ENCODE data around the gene CFAP69. TPM values are rescaled to one million over a fixed set of nuclear protein-coding genes. Genes with fewer than 3 reads are reported as not detected.

The CFAP69 gene
- total RNA-seq, 1 experiment from 2014 or later, result 4.1 TPM

- TF ChIP-seq TCF7L2 (IDR thresholded peaks at IDR 0.05; ENCODE audit: borderline replicate concordance, extremely low read depth, insufficient read depth, insufficient read length) (no peak), SIN3A (IDR thresholded peaks at IDR 0.05; ENCODE audit: low read depth) (no peak), SRF (IDR thresholded peaks at IDR 0.05; ENCODE audit: low read depth) (no peak), FOSL1 (IDR thresholded peaks at IDR 0.05; ENCODE audit: low read depth) (no peak)
Observed at GRCh38 chr7:90320014-90320413, 75.0 kb downstream of the CFAP69 start (continued).

GRCh38 chr7:90320418-90320800 is 75.4 kb downstream of the CFAP69 start:
- no peak overlapping the region for H3K9ac ChIP-seq (ENCODE audit: low read length)
- CTCF ChIA-PET, result no interaction called here
- no peaks in the 10 kb centered on the region for H3K27me3 ChIP-seq (ENCODE audit: insufficient read depth, low read length)
- no peaks in the 10 kb centered on the region for H3K9me3 ChIP-seq (ENCODE audit: control insufficient read depth in 1 of 2, insufficient read depth in 1 of 2, low read depth in 1 of 2, low read length in 2 of 2)
- no peak overlapping the region for H3K27ac ChIP-seq (ENCODE audit: low read depth, low read length)
- ATAC-seq (no peak), DNase-seq (ENCODE audit: low read depth, low spot score) (no peak)
- H3K36me3 ChIP-seq (ENCODE audit: control insufficient read depth in 1 of 2, insufficient read depth in 2 of 2, low read length in 2 of 2), result no peaks in the 10 kb centered on the region
- intact Hi-C loops (cut with micrococcal nuclease), result no loop called here
- no peak overlapping the region for H3K4me2 ChIP-seq (ENCODE audit: low read length)
- TF ChIP-seq YY1 (IDR thresholded peaks at IDR 0.05; ENCODE audit: extremely low read depth, insufficient replicate concordance, low read depth, low read length) (no peak), SRF (IDR thresholded peaks at IDR 0.05; ENCODE audit: low read depth) (no peak), EZH2phosphoT487 (IDR thresholded peaks at IDR 0.05; ENCODE audit: borderline replicate concordance) (no peak), RAD21 (IDR thresholded peaks at IDR 0.05; ENCODE audit: low read depth) (no peak), FOSL1 (IDR thresholded peaks at IDR 0.05; ENCODE audit: low read depth) (no peak), ATF3 (IDR thresholded peaks at IDR 0.05) (no peak), JUND (IDR thresholded peaks at IDR 0.05) (no peak), ELF1 (IDR thresholded peaks at IDR 0.05; ENCODE audit: borderline replicate concordance, low read depth) (no peak), CBX3 (IDR thresholded peaks at IDR 0.05; ENCODE audit: low read depth) (no peak), TCF7L2 (IDR thresholded peaks at IDR 0.05; ENCODE audit: borderline replicate concordance, extremely low read depth, insufficient read depth, insufficient read length) (no peak), EGR1 (IDR thresholded peaks at IDR 0.05; ENCODE audit: low read depth) (no peak), REST (IDR thresholded peaks at IDR 0.05; ENCODE audit: low read depth) (no peak), EZH2 (IDR thresholded peaks at IDR 0.05) (no peak), ZFX (IDR thresholded peaks at IDR 0.05) (no peak), POLR2AphosphoS5 (IDR thresholded peaks at IDR 0.05; ENCODE audit: low read depth, low read length) (no peak), ZNF274 (IDR thresholded peaks at IDR 0.05; ENCODE audit: low read depth, low read length) (no peak), MAX (IDR thresholded peaks at IDR 0.05) (no peak)
- TF ChIP-seq, protein P1, sequence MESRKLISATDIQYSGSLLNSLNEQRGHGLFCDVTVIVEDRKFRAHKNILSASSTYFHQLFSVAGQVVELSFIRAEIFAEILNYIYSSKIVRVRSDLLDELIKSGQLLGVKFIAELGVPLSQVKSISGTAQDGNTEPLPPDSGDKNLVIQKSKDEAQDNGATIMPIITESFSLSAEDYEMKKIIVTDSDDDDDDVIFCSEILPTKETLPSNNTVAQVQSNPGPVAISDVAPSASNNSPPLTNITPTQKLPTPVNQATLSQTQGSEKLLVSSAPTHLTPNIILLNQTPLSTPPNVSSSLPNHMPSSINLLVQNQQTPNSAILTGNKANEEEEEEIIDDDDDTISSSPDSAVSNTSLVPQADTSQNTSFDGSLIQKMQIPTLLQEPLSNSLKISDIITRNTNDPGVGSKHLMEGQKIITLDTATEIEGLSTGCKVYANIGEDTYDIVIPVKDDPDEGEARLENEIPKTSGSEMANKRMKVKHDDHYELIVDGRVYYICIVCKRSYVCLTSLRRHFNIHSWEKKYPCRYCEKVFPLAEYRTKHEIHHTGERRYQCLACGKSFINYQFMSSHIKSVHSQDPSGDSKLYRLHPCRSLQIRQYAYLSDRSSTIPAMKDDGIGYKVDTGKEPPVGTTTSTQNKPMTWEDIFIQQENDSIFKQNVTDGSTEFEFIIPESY (IDR thresholded peaks at IDR 0.05; ENCODE audit: extremely low read depth, insufficient replicate concordance, low read length), result no peak
- no peaks in the 10 kb centered on the region for H3K9me2 ChIP-seq (ENCODE audit: insufficient read depth)
- no peaks in the 10 kb centered on the region for H3K79me2 ChIP-seq (ENCODE audit: insufficient read depth, low read length)
- RAD21 ChIA-PET (ENCODE audit: low non-redundant PET in 1 of 2, low total read pairs in 2 of 2, uncharacterized antibody in 2 of 2, unreplicated experiment in 2 of 2), result no interaction called here
- H3K4me1 ChIP-seq (ENCODE audit: control insufficient read depth in 1 of 2, insufficient read depth in 2 of 2, low read length in 2 of 2), result no peaks in the 10 kb centered on the region
- no TSS peak for BruUV-seq (replicated peaks)
- H4K20me1 ChIP-seq (ENCODE audit: insufficient read depth), result no peaks in the 10 kb centered on the region
- H3K4me3 ChIP-seq (replicated peaks in 1 of 2; ENCODE audit: low read depth in 1 of 2, low read length in 2 of 2), result no peak overlapping the region
- POLR2A ChIA-PET, result no interaction called here
- H2AFZ ChIP-seq (ENCODE audit: low read depth, low read length, poor library complexity, severe bottlenecking), result no peak overlapping the region
